Measurements from ENCODE around the gene IL36G. TPM values are rescaled to one million over a fixed set of nuclear protein-coding genes. Genes with fewer than 3 reads are reported as not detected.

The IL36G gene
- total RNA-seq, 1 experiment from 2014 or later = not detected

DNA sequence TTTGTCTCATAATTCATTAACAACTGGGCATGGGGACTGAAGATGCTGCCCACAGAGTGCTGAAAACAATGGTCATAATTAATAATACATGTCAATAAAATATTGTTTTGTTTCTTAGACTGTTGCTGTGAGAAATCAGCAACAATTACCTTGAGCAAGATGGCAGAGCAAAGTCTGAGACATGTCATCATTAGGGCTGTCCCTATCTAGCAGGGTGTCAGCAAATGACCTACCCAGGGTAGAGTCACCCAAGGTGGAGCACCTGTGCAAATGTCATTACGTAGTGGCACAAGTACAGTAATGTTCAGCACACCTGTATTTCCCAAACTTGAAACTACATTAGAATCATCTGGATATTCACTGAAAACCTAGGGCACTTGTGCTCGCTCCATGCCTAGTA lies 16.8 kb downstream of the IL36G start:
- ChIA-PET CTCF (no interaction called here), POLR2A (no interaction called here)
- DNase-seq = no peak
- Mint-ChIP-seq H3K4me1 (ENCODE audit: low read depth, unreplicated experiment) (no peaks in the 10 kb centered on the region), H3K27ac (ENCODE audit: unreplicated experiment) (no peak overlapping the region), H3K9me3 (ENCODE audit: unreplicated experiment) (peaks cover 38% of the 10 kb centered on the region), H3K27me3 (ENCODE audit: insufficient read depth, unreplicated experiment) (no peaks in the 10 kb centered on the region), H3K4me3 (ENCODE audit: unreplicated experiment) (no peak overlapping the region), H3K36me3 (ENCODE audit: insufficient read depth, unreplicated experiment) (no peaks in the 10 kb centered on the region)
- H3K36me3 ChIP-seq (ENCODE audit: control insufficient read depth, insufficient read depth, low read length) = no peaks in the 10 kb centered on the region
- TF ChIP-seq, protein P1, sequence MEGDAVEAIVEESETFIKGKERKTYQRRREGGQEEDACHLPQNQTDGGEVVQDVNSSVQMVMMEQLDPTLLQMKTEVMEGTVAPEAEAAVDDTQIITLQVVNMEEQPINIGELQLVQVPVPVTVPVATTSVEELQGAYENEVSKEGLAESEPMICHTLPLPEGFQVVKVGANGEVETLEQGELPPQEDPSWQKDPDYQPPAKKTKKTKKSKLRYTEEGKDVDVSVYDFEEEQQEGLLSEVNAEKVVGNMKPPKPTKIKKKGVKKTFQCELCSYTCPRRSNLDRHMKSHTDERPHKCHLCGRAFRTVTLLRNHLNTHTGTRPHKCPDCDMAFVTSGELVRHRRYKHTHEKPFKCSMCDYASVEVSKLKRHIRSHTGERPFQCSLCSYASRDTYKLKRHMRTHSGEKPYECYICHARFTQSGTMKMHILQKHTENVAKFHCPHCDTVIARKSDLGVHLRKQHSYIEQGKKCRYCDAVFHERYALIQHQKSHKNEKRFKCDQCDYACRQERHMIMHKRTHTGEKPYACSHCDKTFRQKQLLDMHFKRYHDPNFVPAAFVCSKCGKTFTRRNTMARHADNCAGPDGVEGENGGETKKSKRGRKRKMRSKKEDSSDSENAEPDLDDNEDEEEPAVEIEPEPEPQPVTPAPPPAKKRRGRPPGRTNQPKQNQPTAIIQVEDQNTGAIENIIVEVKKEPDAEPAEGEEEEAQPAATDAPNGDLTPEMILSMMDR (IDR thresholded peaks at IDR 0.05; ENCODE audit: insufficient read depth in 1 of 2, low read depth in 1 of 2, low read length in 1 of 2, severe bottlenecking in 1 of 2, unreplicated experiment in 1 of 2) = no peak
- BruUV-seq (replicated peaks) = no TSS peak
- H3K4me3 ChIP-seq (ENCODE audit: low read depth, low read length) = no peak overlapping the region
- H3K4me1 ChIP-seq = no peaks in the 10 kb centered on the region
- intact Hi-C loops (cut with micrococcal nuclease; ENCODE audit: unreplicated experiment) = no loop called here
- H3K27me3 ChIP-seq (replicated peaks; ENCODE audit: control insufficient read depth, insufficient read depth, low read length) = no peaks in the 10 kb centered on the region
- peaks cover 3% of the 10 kb centered on the region for H3K9me3 ChIP-seq

DNA sequence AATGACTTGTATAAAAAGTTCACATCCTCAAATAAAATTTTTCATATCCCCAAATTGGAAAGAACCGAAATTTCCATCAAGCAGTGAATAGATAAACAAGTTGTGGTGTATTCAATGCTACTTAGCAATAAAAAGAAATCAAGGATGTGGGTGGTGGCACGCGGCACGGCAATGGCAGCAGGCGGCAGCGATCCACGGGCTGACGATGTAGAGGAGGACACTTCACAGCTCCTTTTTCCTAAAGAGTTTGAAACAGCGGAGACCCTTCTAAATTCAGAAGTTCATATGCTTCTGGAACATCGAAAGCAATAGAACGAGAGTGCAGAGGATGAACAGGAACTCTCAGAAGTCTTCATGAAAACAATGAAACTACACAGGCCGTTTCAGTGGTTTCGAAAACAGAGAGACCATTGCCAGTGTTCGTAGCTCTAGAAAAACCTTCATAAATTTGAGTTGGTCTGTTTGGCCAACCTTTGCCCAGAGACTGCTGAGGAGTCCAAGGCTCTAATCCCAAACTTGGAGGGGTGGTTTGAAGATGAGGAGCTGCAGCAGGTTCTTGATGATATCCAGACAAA lies 17.6 kb downstream of the IL36G start:
- Histone ChIP-seq H3K36me3 (ENCODE audit: control insufficient read depth, insufficient read depth, low read length) (no peaks in the 10 kb centered on the region), H3K27me3 (replicated peaks; ENCODE audit: control insufficient read depth, insufficient read depth, low read length) (no peaks in the 10 kb centered on the region), H3K9me3 (peaks cover under 1% of the 10 kb centered on the region), H3K4me3 (ENCODE audit: low read depth, low read length) (no peak overlapping the region), H3K4me1 (no peaks in the 10 kb centered on the region)
- Mint-ChIP-seq H3K36me3 (ENCODE audit: insufficient read depth, unreplicated experiment) (no peaks in the 10 kb centered on the region), H3K4me3 (ENCODE audit: unreplicated experiment) (no peak overlapping the region), H3K4me1 (ENCODE audit: low read depth, unreplicated experiment) (no peaks in the 10 kb centered on the region), H3K27ac (ENCODE audit: unreplicated experiment) (no peak overlapping the region), H3K27me3 (ENCODE audit: insufficient read depth, unreplicated experiment) (no peaks in the 10 kb centered on the region), H3K9me3 (ENCODE audit: unreplicated experiment) (peaks cover 43% of the 10 kb centered on the region)
- TF ChIP-seq, protein P1 (IDR thresholded peaks at IDR 0.05; ENCODE audit: insufficient read depth in 1 of 2, low read depth in 1 of 2, low read length in 1 of 2, severe bottlenecking in 1 of 2, unreplicated experiment in 1 of 2) = no peak
- intact Hi-C loops (cut with micrococcal nuclease; ENCODE audit: unreplicated experiment) = no loop called here
- POLR2A ChIA-PET = no interaction called here
- no peak for DNase-seq
- BruUV-seq (replicated peaks) = no TSS peak
- CTCF ChIA-PET = no interaction called here

DNA sequence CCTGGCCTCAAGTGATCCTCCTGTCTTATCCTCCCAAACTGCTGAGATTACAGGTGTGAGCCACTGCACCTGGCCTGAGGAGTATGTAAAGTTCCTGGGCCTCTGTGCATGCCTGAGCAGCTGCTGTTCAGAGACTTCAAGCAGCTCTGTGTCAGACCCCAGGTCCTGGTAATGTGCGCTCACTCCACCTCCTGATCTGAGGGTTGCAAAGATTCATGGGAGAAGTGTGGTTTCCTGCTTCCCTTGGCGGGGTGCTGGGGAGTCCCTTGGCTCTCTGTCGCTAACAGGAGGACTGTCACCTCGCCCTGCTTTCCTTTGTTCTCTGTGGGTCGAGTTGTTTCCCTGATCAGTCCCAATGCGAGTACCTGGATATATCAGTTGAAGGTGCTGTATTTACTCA lies 18.8 kb downstream of the IL36G start:
- H3K4me1 Mint-ChIP-seq (ENCODE audit: low read depth, unreplicated experiment) = no peaks in the 10 kb centered on the region
- Histone ChIP-seq H3K4me1 (no peaks in the 10 kb centered on the region), H3K36me3 (ENCODE audit: control insufficient read depth, insufficient read depth, low read length) (no peaks in the 10 kb centered on the region), H3K4me3 (ENCODE audit: low read depth, low read length) (no peak overlapping the region), H3K9me3 (peaks cover 11% of the 10 kb centered on the region), H3K27me3 (replicated peaks; ENCODE audit: control insufficient read depth, insufficient read depth, low read length) (no peaks in the 10 kb centered on the region)
- TF ChIP-seq, protein P1 (IDR thresholded peaks at IDR 0.05; ENCODE audit: insufficient read depth in 1 of 2, low read depth in 1 of 2, low read length in 1 of 2, severe bottlenecking in 1 of 2, unreplicated experiment in 1 of 2) = no peak
- CTCF ChIA-PET = no interaction called here
- no peak for DNase-seq
- H3K9me3 Mint-ChIP-seq (ENCODE audit: unreplicated experiment) = peaks cover 45% of the 10 kb centered on the region
- H3K4me3 Mint-ChIP-seq (ENCODE audit: unreplicated experiment) = no peak overlapping the region
- BruUV-seq (replicated peaks) = no TSS peak
- intact Hi-C loops (cut with micrococcal nuclease; ENCODE audit: unreplicated experiment) = no loop called here
- no peaks in the 10 kb centered on the region for H3K36me3 Mint-ChIP-seq (ENCODE audit: insufficient read depth, unreplicated experiment)
- no peaks in the 10 kb centered on the region for H3K27me3 Mint-ChIP-seq (ENCODE audit: insufficient read depth, unreplicated experiment)
- H3K27ac Mint-ChIP-seq (ENCODE audit: unreplicated experiment) = no peak overlapping the region
- POLR2A ChIA-PET = no interaction called here

Data from Caco-2 (cell line).